HG03108 (cell line): ENCODE results near the gene PRMT2.
"Not testable (repeated sequence)": the region's sequence is repeated elsewhere in the genome, so short reads cannot be mapped to it uniquely, and the experiment has no call there.

Experiments used
- ATAC-seq: cut with Tn5 transposase; IDR thresholded peaks from one replicate; pipeline ENCODE4 v1.9.1; 2021; ENCODE audit warnings: moderate library complexity; ENCODE audit not compliant: unreplicated experiment

The PRMT2 gene

GRCh38 chr21:46666941-46667740 lies 31.7 kb downstream of the PRMT2 start:
- no peak for ATAC-seq

DNA sequence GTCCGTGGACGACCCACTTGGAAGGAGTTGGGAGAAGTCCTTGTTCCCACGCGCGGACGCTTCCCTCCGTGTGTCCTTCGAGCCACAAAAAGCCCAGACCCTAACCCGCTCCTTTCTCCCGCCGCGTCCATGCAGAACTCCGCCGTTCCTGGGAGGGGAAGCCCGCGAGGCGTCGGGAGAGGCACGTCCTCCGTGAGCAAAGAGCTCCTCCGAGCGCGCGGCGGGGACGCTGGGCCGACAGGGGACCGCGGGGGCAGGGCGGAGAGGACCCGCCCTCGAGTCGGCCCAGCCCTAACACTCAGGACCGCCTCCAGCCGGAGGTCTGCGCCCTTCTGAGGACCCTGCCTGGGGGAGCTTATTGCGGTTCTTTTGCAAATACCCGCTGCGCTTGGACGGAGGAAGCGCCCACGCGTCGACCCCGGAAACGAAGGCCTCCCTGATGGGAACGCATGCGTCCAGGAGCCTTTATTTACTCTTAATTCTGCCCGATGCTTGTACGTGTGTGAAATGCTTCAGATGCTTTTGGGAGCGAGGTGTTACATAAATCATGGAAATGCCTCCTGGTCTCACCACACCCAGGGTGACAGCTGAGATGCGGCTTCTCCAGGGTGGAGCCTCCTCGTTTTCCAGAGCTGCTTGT lies 32.4 kb downstream of the PRMT2 start:
- no peak for ATAC-seq

- ATAC-seq, result no peak
Observed at GRCh38 chr21:46668381-46668780, 32.9 kb downstream of the PRMT2 start.

- not testable (repeated sequence) for ATAC-seq
Observed at GRCh38 chr21:46668904-46669303, 33.4 kb downstream of the PRMT2 start.

DNA sequence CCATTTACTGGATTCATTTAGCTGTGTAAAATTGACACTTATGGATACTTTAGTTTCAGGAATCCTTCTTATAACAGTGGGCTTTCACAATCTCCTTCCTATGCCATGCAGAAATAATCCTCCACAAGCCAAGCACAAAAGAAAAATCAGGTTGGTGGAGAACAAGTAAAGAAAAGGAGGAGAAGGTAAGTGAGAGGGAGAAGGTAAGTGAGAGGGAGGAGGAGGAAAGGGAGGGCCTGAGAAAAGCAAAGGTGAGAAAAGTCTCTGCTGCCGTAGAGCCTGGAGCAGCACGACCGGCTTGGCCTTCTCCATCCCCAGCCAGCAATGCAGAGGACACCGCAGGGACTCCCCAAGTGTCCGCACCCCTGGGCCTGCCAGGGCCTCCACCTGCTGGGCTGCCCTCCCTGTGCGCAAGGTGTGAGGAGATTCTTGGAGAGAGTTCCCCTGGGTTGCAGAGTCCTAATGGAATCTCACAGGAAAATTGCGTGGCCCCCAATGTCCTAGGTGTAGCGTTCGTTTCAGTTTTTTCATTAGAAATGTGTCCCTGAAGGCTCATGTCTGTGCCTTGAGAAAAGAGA lies 39.0 kb downstream of the PRMT2 start:
- ATAC-seq, result no peak

GRCh38 chr21:46675595-46676280 lies 40.3 kb downstream of the PRMT2 start:
- no peak for ATAC-seq

GRCh38 chr21:46676542-46676941 lies 41.1 kb downstream of the PRMT2 start:
- ATAC-seq, result not testable (repeated sequence)

DNA sequence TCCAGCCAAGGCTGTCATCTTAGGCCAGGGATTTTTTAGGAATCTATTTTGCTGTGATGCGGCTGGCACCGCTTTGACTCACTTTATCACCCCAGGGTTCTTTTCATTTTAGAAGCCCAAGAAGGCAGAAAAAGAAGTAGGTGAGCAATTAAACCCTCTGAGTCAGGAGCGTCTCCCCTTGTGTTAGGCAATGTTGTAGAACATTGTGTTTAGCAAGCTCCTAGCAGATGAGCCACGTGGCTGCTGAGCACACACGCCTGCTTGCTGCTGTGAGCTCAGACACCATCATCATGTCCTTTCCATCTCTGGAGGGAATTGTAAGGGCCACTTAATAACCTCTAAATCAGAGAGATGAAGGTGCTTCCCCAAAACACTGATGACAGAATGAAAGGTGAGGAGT lies 46.1 kb downstream of the PRMT2 start:
- ATAC-seq, result not testable (repeated sequence)

- ATAC-seq, result not testable (repeated sequence)
Observed at GRCh38 chr21:46698652-46699051, 63.2 kb downstream of the PRMT2 start.

DNA sequence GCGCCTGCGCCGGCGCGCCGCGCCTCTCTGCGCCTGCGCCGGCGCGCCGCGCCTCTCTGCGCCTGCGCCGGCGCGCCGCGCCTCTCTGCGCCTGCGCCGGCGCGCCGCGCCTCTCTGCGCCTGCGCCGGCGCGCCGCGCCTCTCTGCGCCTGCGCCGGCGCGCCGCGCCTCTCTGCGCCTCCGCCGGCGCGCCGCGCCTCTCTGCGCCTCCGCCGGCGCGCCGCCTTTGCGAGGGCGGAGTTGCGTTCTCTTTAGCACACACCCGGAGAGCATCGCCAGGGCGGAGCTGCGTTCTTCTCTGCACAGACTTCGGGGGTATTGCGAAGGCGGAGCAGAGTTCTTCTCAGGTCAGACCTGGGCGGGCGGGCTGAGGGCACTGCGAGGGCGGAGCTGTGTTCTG lies 63.6 kb downstream of the PRMT2 start:
- not testable (repeated sequence) for ATAC-seq
